HUES64 (cell line): ENCODE data around the gene KRT32.

Experiments
- H3K27ac ChIP-seq: 2 replicates; pipeline ENCODE4 v1.7.0; 2013; ENCODE audit warnings: low read depth, low read length, inconsistent platforms
- H3K27me3 ChIP-seq: 2 replicates; pipeline ENCODE4 v1.6.1; 2013; ENCODE audit warnings: mild to moderate bottlenecking, low read length; ENCODE audit not compliant: insufficient read depth
- H3K36me3 ChIP-seq: 2 replicates; pipeline ENCODE4 v1.6.1; 2013; ENCODE audit warnings: mild to moderate bottlenecking, low read length; ENCODE audit not compliant: insufficient read depth
- H3K4me1 ChIP-seq: 2 replicates; pipeline ENCODE4 v1.6.1; 2013; ENCODE audit warnings: mild to moderate bottlenecking, low read length, moderate library complexity; ENCODE audit not compliant: insufficient read depth
- H3K4me3 ChIP-seq: 2 replicates; pipeline ENCODE4 v1.5.1; 2013; ENCODE audit warnings: mild to moderate bottlenecking, low read length, moderate library complexity
- H3K9ac ChIP-seq: 2 replicates; pipeline ENCODE4 v1.6.1; 2013; ENCODE audit warnings: mild to moderate bottlenecking, low read depth, low read length
- H3K9me3 ChIP-seq: 2 replicates; pipeline ENCODE4 v1.6.1; 2013; ENCODE audit warnings: low read depth, low read length; ENCODE audit not compliant: insufficient read depth
- WGBS: fragments of 150-250, 120-280 bp; methylation state at CpG from one replicate; pipeline ENCODE4 v1.1.7; 2013; ENCODE audit warnings: missing lambda C conversion rate; 5-methylcytosine and 5-hydroxymethylcytosine counted together

The KRT32 gene

DNA sequence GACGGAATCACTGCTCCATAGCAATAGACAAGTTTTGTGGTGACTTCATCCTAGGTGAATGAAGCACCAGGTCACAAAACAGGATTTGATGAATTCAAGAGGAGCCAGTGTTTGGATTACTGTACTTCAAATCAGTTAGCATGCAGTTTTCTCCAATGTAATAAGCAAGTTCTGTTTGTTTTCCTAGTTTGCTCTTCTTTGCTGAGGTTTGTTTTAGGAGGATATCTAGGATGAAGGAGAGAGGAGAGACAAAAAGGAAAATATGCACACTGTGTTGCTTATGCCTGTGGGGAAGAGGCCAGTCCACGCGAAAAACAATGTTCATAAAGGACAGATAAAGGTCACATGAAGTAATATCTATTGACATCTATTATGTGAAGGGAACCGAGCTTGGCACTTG is 51.8 kb downstream of the KRT32 start:
- WGBS, result 91% methylated on average over 4 of the region's 4 CpGs
- no peak overlapping the region for H3K4me3 ChIP-seq
- no peaks in the 10 kb centered on the region for H3K27me3 ChIP-seq
- H3K27ac ChIP-seq, result no peak overlapping the region
- H3K9ac ChIP-seq, result no peak overlapping the region
- no peaks in the 10 kb centered on the region for H3K9me3 ChIP-seq
- H3K4me1 ChIP-seq, result peaks cover 20% of the 10 kb centered on the region; the same call in 1 of the 2 replicates
- no peaks in the 10 kb centered on the region for H3K36me3 ChIP-seq

DNA sequence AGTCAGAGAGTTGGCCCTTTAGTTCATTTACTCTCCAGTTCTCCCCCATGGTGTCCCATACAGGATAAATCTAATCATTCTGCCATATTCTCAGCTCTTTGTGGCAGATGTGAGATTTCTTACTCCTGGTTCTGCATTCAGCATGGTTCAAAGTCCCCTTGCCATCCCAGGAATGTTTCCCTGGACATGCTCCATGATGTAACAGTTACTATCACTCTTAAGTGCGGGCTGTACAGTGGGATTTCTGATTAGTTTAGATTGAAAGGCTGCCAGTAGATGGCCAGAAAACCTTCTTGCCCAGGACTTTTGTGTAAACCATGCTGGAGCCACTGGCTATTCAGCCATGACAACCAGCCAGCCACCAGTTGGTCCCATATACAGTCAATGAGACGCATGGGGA is 53.2 kb downstream of the KRT32 start:
- Histone ChIP-seq H3K9ac (no peak overlapping the region), H3K4me3 (no peak overlapping the region), H3K9me3 (no peaks in the 10 kb centered on the region), H3K36me3 (no peaks in the 10 kb centered on the region), H3K4me1 (peaks cover 20% of the 10 kb centered on the region; the same call in 1 of the 2 replicates), H3K27ac (no peak overlapping the region), H3K27me3 (no peaks in the 10 kb centered on the region)
- 92% methylated on average over 2 of the region's 2 CpGs for WGBS

DNA sequence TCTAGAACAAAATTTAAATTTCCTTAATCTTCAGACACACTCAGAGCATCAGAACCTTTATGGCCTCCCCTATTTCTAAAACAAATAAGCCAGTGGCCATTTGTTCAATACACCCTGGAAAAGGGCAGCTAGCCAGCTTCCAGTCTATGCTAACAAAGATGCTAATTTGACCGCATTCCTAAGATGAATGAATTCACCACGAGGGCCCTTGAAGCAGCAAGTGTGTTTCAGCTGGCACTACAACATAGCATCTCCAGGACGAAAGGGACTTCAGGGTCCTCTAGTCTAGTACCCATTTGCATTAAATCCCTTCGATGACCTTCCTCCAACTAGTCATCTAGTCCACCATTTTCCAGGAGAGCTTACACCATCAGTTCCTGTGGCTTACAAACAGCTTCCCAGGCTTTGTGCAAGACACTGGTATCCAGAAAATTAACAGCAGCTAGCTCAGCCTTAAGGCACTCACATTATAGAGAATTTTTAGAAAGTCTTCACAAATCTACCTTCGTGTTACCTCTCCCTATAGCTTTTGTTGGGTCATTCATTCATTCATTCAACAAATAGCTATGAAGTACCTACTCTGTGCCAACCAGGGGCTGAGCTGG is 53.7 kb downstream of the KRT32 start:
- Histone ChIP-seq H3K9me3 (no peaks in the 10 kb centered on the region), H3K27me3 (no peaks in the 10 kb centered on the region), H3K4me1 (peaks cover 20% of the 10 kb centered on the region; the same call in 1 of the 2 replicates), H3K9ac (no peak overlapping the region), H3K36me3 (no peaks in the 10 kb centered on the region), H3K27ac (no peak overlapping the region), H3K4me3 (no peak overlapping the region)
- WGBS, result 47% methylated on average over 5 of the region's 5 CpGs

DNA sequence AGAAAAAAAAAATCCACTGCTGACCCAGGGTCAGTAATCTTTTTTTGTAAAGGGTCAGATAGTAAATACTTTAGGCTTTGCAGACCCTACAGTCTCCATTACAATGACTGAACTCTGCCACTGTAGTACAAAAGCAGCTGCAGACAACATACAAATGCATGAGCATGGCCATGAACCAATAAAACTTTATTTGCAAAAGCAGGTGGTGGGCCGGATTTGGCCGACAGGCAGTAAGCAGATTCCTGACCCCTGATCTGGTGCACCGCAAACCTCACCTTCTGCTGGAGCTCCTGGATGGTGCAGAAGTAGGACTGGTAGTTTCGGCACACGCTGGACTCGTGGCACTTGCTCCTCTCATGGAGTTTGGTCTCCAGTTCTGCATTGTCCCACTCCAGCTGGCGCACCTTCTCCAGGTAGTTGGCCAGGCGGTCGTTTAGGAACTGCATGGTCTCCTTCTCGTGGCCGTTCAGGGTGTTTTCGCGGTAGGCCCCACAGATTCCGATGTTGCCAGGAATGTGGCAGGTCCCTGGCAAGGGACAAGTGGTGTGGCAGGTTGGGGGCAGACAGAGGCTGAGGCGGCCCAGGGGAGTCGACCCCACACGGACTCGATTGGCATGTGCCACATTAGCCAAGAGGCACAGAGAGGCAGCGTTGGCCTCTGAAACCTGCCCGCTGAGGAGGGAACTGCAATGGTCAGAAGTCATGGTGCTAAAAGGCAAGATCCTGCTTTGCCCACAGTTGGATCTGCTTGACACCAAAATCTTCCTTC is 55.9 kb downstream of the KRT32 start:
- Histone ChIP-seq H3K9ac (no peak overlapping the region), H3K27ac (no peak overlapping the region), H3K9me3 (no peaks in the 10 kb centered on the region), H3K4me3 (no peak overlapping the region), H3K36me3 (no peaks in the 10 kb centered on the region), H3K27me3 (no peaks in the 10 kb centered on the region), H3K4me1 (peaks cover 20% of the 10 kb centered on the region; the same call in 1 of the 2 replicates)
- WGBS, result 95% methylated on average over 20 of the region's 20 CpGs
